ENCODE measurements around the gene PERP.

GRCh38 chr6:138116661-138116999, 9.4 kb upstream of the PERP start:
- no peak for TF ChIP-seq ZNF529 (tag by site-specific recombination; IDR thresholded peaks at IDR 0.05; ENCODE audit: insufficient replicate concordance)
- TF ChIP-seq ZBTB17 (tag by site-specific recombination; IDR thresholded peaks at IDR 0.05) = no peak
- TF ChIP-seq CTCF (tag by site-specific recombination; IDR thresholded peaks at IDR 0.05) = no peak
- TF ChIP-seq, protein P1, sequence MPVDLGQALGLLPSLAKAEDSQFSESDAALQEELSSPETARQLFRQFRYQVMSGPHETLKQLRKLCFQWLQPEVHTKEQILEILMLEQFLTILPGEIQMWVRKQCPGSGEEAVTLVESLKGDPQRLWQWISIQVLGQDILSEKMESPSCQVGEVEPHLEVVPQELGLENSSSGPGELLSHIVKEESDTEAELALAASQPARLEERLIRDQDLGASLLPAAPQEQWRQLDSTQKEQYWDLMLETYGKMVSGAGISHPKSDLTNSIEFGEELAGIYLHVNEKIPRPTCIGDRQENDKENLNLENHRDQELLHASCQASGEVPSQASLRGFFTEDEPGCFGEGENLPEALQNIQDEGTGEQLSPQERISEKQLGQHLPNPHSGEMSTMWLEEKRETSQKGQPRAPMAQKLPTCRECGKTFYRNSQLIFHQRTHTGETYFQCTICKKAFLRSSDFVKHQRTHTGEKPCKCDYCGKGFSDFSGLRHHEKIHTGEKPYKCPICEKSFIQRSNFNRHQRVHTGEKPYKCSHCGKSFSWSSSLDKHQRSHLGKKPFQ (tag by site-specific recombination; IDR thresholded peaks at IDR 0.05) = no peak
- TF ChIP-seq ZNF48 (tag by site-specific recombination; IDR thresholded peaks at IDR 0.05) = no peak
- TF ChIP-seq, protein P2, sequence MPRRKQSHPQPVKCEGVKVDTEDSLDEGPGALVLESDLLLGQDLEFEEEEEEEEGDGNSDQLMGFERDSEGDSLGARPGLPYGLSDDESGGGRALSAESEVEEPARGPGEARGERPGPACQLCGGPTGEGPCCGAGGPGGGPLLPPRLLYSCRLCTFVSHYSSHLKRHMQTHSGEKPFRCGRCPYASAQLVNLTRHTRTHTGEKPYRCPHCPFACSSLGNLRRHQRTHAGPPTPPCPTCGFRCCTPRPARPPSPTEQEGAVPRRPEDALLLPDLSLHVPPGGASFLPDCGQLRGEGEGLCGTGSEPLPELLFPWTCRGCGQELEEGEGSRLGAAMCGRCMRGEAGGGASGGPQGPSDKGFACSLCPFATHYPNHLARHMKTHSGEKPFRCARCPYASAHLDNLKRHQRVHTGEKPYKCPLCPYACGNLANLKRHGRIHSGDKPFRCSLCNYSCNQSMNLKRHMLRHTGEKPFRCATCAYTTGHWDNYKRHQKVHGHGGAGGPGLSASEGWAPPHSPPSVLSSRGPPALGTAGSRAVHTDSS (tag by site-specific recombination; IDR thresholded peaks at IDR 0.05) = no peak
- TF ChIP-seq, protein P3, sequence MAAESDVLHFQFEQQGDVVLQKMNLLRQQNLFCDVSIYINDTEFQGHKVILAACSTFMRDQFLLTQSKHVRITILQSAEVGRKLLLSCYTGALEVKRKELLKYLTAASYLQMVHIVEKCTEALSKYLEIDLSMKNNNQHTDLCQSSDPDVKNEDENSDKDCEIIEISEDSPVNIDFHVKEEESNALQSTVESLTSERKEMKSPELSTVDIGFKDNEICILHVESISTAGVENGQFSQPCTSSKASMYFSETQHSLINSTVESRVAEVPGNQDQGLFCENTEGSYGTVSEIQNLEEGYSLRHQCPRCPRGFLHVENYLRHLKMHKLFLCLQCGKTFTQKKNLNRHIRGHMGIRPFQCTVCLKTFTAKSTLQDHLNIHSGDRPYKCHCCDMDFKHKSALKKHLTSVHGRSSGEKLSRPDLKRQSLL (tag by site-specific recombination; IDR thresholded peaks at IDR 0.05) = no peak
- no peak for TF ChIP-seq TRIM28 (IDR thresholded peaks at IDR 0.05; ENCODE audit: borderline replicate concordance, low read length)

Measured in HEK293 (cell line).